GM12878 (cell line): ENCODE data around the gene MGAT4B. TPM values are rescaled to one million over a fixed set of nuclear protein-coding genes. Genes with fewer than 3 reads are reported as not detected.

Source experiments
- ATAC-seq: fragments of 200-7000 bp; cut with Tn5 transposase; 3 replicates; pipeline ENCODE4 v1.9.1; 2020; ENCODE audit warnings: mild to moderate bottlenecking, moderate library complexity
- BruUV-seq: library from RNA; stranded (reverse); fragments of 400-500 nt; replicated peaks from 2 replicates; lab custom pipeline; 2021; lab: Mats Ljungman, UMichigan
- CTCF ChIA-PET: fragments of 300-600 bp; sonication (Branson Sonifier 250); formaldehyde crosslinking; extraction: SDS; loops from one replicate; lab custom pipeline; 2021; ENCODE audit warnings: inconsistent platforms; lab: Yijun Ruan, JAX
- POLR2A ChIA-PET: fragments of 350-600 bp; formaldehyde crosslinking; extraction: SDS; loops from one replicate; lab custom pipeline; 2021; ENCODE audit warnings: inconsistent platforms; lab: Charles Lee
- RAD21 ChIA-PET: fragments of 300-600 bp; sonication (Branson Sonifier 250); formaldehyde crosslinking; loops from one replicate; lab custom pipeline; 2023; ENCODE audit warnings: antibody characterized with exemption; ENCODE audit not compliant: unreplicated experiment; lab: Charles Lee
- SMC1A ChIA-PET: fragments of 300-600 bp; sonication (Branson Sonifier 250); formaldehyde crosslinking; loops from one replicate; lab custom pipeline; 2023; ENCODE audit not compliant: unreplicated experiment, uncharacterized antibody; lab: Charles Lee
- DNase-seq: peaks from one replicate; pipeline ENCODE4 v3.0.0-alpha.2; 2011; ENCODE audit warnings: low read depth, low spot score
- FAIRE-seq: peaks from 3 replicates; lab custom pipeline; 2011; peaks lifted over from hg19 to GRCh38; lab: Jason Lieb, UNC
- H2AFZ ChIP-seq: 2 replicates; pipeline ENCODE4 v1.6.0; 2011; ENCODE audit warnings: low read depth, low read length, control low read depth; ENCODE audit not compliant: control insufficient read depth
- H3K27ac ChIP-seq: 2 replicates; pipeline ENCODE4 v1.5.1; 2011; ENCODE audit warnings: control low read depth; ENCODE audit not compliant: control insufficient read depth, insufficient read depth
- H3K27me3 ChIP-seq, 2 experiments: replicated peaks in 1 of 2; 2 replicates each; pipeline versions ENCODE4 v1.6.0 to v1.6.1; 2011; ENCODE audit warnings: low read length in 1 of 2; ENCODE audit not compliant: control insufficient read depth in 2 of 2, insufficient read depth in 2 of 2
- H3K36me3 ChIP-seq, 2 experiments: 2 replicates each; pipeline ENCODE4 v1.5.1; 2011; ENCODE audit warnings: low read length in 1 of 2; ENCODE audit not compliant: control insufficient read depth in 2 of 2, insufficient read depth in 2 of 2
- H3K4me1 ChIP-seq: 2 replicates; pipeline ENCODE4 v1.6.1; 2011; ENCODE audit warnings: mild to moderate bottlenecking, low read length, moderate library complexity, mixed read lengths; ENCODE audit not compliant: control insufficient read depth, insufficient read depth
- H3K4me2 ChIP-seq: 2 replicates; pipeline ENCODE4 v1.6.0; 2011; ENCODE audit warnings: control low read depth; ENCODE audit not compliant: control insufficient read depth, insufficient read depth
- H3K4me3 ChIP-seq: fragments of 200-600 bp; sonication (generic); 2 replicates; pipeline ENCODE4 v1.5.1; 2016
- H3K79me2 ChIP-seq: 2 replicates; pipeline ENCODE4 v1.6.0; 2011; ENCODE audit warnings: low read length; ENCODE audit not compliant: control insufficient read depth, insufficient read depth
- H3K9ac ChIP-seq: 2 replicates; pipeline ENCODE4 v1.8.0; 2011; ENCODE audit warnings: low read length, control low read depth, mixed read lengths; ENCODE audit not compliant: control insufficient read depth, insufficient read depth
- H3K9me3 ChIP-seq: replicated peaks from 3 replicates; pipeline ENCODE4 v1.5.1; 2011; ENCODE audit warnings: mild to moderate bottlenecking, low read length; ENCODE audit not compliant: control insufficient read depth, insufficient read depth
- H4K20me1 ChIP-seq: 2 replicates; pipeline ENCODE4 v1.6.0; 2011; ENCODE audit not compliant: control insufficient read depth, insufficient read depth
- ATF7 ChIP-seq: fragments of 450-650 bp; IDR thresholded peaks from 2 replicates; pipeline ENCODE4 v1.6.1; 2016; ENCODE audit warnings: low read depth, mild to moderate bottlenecking
- BCL11A ChIP-seq: IDR thresholded peaks from 2 replicates; pipeline ENCODE4 v1.6.1; 2011; ENCODE audit warnings: low read depth, low read length
- BRCA1 ChIP-seq: IDR thresholded peaks from 2 replicates; pipeline ENCODE4 v1.6.1; 2011; ENCODE audit warnings: low read depth, low read length, improper control_type of control experiment
- CBX5 ChIP-seq: sonication (generic); IDR thresholded peaks from 2 replicates; pipeline ENCODE4 v1.6.1; 2016; ENCODE audit warnings: low read depth, moderate library complexity, mild to moderate bottlenecking, inconsistent platforms
- CTCF ChIP-seq, 3 experiments: IDR thresholded peaks in 2 of 3; conservative IDR thresholded peaks in 1 of 3; 2 replicates each; pipeline ENCODE4 v1.5.1; 2011; ENCODE audit warnings: low read depth in 3 of 3, low read length in 3 of 3, mild to moderate bottlenecking in 3 of 3, control low read depth in 2 of 3, moderate library complexity in 2 of 3, inconsistent platforms in 1 of 3, mixed read lengths in 1 of 3; ENCODE audit not compliant: control insufficient read depth in 2 of 3, insufficient read depth in 1 of 3; ENCODE audit errors: extremely low read depth in 1 of 3
- FOS ChIP-seq: IDR thresholded peaks from 3 replicates; pipeline ENCODE4 v1.6.1; 2011; ENCODE audit warnings: borderline replicate concordance; ENCODE audit not compliant: insufficient read length; ENCODE audit errors: extremely low read depth
- GABPA ChIP-seq: IDR thresholded peaks from 2 replicates; pipeline ENCODE4 v1.6.1; 2014; ENCODE audit warnings: antibody characterized with exemption, low read depth, mild to moderate bottlenecking, inconsistent platforms
- GATAD2B ChIP-seq: fragments of 450-650 bp; conservative IDR thresholded peaks from 2 replicates; pipeline ENCODE4 v1.6.1; 2017; ENCODE audit warnings: low read depth, mild to moderate bottlenecking, moderate library complexity
- HDAC6 ChIP-seq: fragments of 200-600 bp; sonication (generic); IDR thresholded peaks from one replicate; pipeline ENCODE4 v1.8.0; 2017; ENCODE audit warnings: antibody characterized with exemption; ENCODE audit not compliant: unreplicated experiment
- NKRF ChIP-seq: fragments of 450-650 bp; conservative IDR thresholded peaks from 2 replicates; pipeline ENCODE4 v1.6.1; 2017; ENCODE audit warnings: mild to moderate bottlenecking, moderate library complexity
- NR2C2 ChIP-seq: IDR thresholded peaks from 2 replicates; pipeline ENCODE4 v1.6.1; 2011; ENCODE audit warnings: borderline replicate concordance, low read depth; ENCODE audit not compliant: control insufficient read depth, insufficient read length
- POLR2AphosphoS2 ChIP-seq: IDR thresholded peaks from 2 replicates; pipeline ENCODE4 v1.6.1; 2011; ENCODE audit warnings: low read depth, mild to moderate bottlenecking, low read length, improper control_type of control experiment, moderate library complexity
- RELA ChIP-seq: fragments of 450-650 bp; IDR thresholded peaks from 2 replicates; pipeline ENCODE4 v1.8.0; 2014; ENCODE audit warnings: borderline replicate concordance; ENCODE audit not compliant: partially characterized antibody
- SKIL ChIP-seq: fragments of 450-650 bp; IDR thresholded peaks from 2 replicates; pipeline ENCODE4 v1.6.1; 2017; ENCODE audit warnings: mild to moderate bottlenecking, low read depth, inconsistent platforms; ENCODE audit not compliant: poor library complexity, severe bottlenecking
- SRF ChIP-seq, 2 experiments: IDR thresholded peaks; 2 replicates each; pipeline ENCODE4 v1.6.1; 2011; ENCODE audit warnings: low read depth in 2 of 2, low read length in 2 of 2, mild to moderate bottlenecking in 1 of 2, moderate library complexity in 1 of 2
- STAT1 ChIP-seq: fragments of 450-650 bp; conservative IDR thresholded peaks from 2 replicates; pipeline ENCODE4 v1.6.1; 2014; ENCODE audit warnings: antibody characterized with exemption, mild to moderate bottlenecking
- WGBS: methylation state at CpG from one replicate; pipeline ENCODE4 v1.1.6; 2016; ENCODE audit warnings: low lambda C conversion rate; ENCODE audit not compliant: insufficient replicate concordance, insufficient coverage; ENCODE audit errors: missing lambda C conversion rate; 5-methylcytosine and 5-hydroxymethylcytosine counted together
- in situ Hi-C: fragments of 300-500 bp; cut with MboI; formaldehyde crosslinking; loops from 9 replicates; pipeline ENCODE4 v1.14.3; 2018; ENCODE audit warnings: mixed read lengths
- intact Hi-C: fragments of 100-400 bp; cut with micrococcal nuclease; formaldehyde crosslinking; loops from one replicate; pipeline ENCODE4 v1.14.2; 2022; ENCODE audit not compliant: unreplicated experiment
- polyA plus RNA-seq, 11 experiments: library from polyadenylated mRNA; depleted of rRNA in 4 of 11; unstranded in 6 of 11; stranded (reverse) in 5 of 11; fragments of >200 nt; fragmentation: Nextera tagmentation in 4 of 11; fragmentation: Illumina TruSeq in 1 of 11; extraction: Ambion mirVana in 4 of 11; extraction: Trizol in 1 of 11; gene quantifications; 1 replicate in 1 of 11; 2 replicates in 10 of 11; pipeline versions ENCODE4 v1.2.1 to v1.2.3, GENCODE V29; 2011 to 2016; ENCODE audit warnings: inconsistent platforms in 2 of 11, missing spikeins in 2 of 11, low read depth in 1 of 11
- total RNA-seq, 4 experiments: library from RNA; depleted of rRNA in 3 of 4; stranded (reverse); fragments of >200 nt in 3 of 4; fragmentation: Illumina TruSeq in 1 of 4; extraction: Trizol in 1 of 4; gene quantifications; 2 replicates each; pipeline versions ENCODE4 v1.2.1 to v1.2.3, GENCODE V29; 2013 to 2021

MGAT4B gene
- total and polyA plus RNA-seq, 10 of the 15 experiments (the other 5 are each of a cell fraction or from before 2014, with no cell fraction given) = 0.60 to 82.5 (median 34.4) TPM; not detected in 1

- FAIRE-seq (no peak), ATAC-seq (no peak), DNase-seq (no peak)
- TF ChIP-seq CTCF (IDR thresholded peaks at IDR 0.05 in 2 of 3, conservative IDR thresholded peaks at IDR 0.05 in 1 of 3; ENCODE audit: control insufficient read depth in 2 of 3, extremely low read depth in 1 of 3, insufficient read depth in 1 of 3, low read depth in 3 of 3, low read length in 3 of 3) (no peak), GABPA (no peak), SRF (IDR thresholded peaks at IDR 0.05; ENCODE audit: low read depth in 2 of 2, low read length in 2 of 2) (no peak), STAT1 (no peak), NKRF (no peak), FOS (no peak), HDAC6 (no peak), RELA (no peak), POLR2AphosphoS2 (no peak), NR2C2 (no peak), ATF7 (no peak), BCL11A (no peak), GATAD2B (no peak), SKIL (no peak), CBX5 (no peak), BRCA1 (no peak)
- H3K4me1 ChIP-seq = peaks cover 4% of the 10 kb centered on the region
- no peaks in the 10 kb centered on the region for H3K27me3 ChIP-seq
- peaks cover 12% of the 10 kb centered on the region for H3K79me2 ChIP-seq
- in situ Hi-C loops = no loop called here
- CTCF ChIA-PET = interaction anchor here (1.1 to 1.3 kb wide), 2 partner anchors 25 to 140 kb away, joined by 3 read pairs; no protein-coding TSS in a partner anchor
- no peak overlapping the region for H3K4me3 ChIP-seq
- H3K9me3 ChIP-seq = no peaks in the 10 kb centered on the region
- POLR2A ChIA-PET = interaction anchor here (0.6 to 1.1 kb wide), 4 partner anchors 27 to 222 kb away, joined by 3 to 14 read pairs (median 6); partner anchors contain the start of gene LTC4S
- H4K20me1 ChIP-seq = peaks cover 4% of the 10 kb centered on the region; the same call in 1 of the 2 replicates
- H3K36me3 ChIP-seq = peaks cover 20 to 27% of the 10 kb centered on the region in 2 experiments
- H3K27ac ChIP-seq = no peak overlapping the region
- no peak overlapping the region for H3K4me2 ChIP-seq
- H2AFZ ChIP-seq = no peak overlapping the region
- intact Hi-C loops = loop anchor here (10.0 kb wide), 1 partner anchor 208 kb away; no protein-coding TSS in a partner anchor
- no peak overlapping the region for H3K9ac ChIP-seq
- RAD21 ChIA-PET = no interaction called here
- SMC1A ChIA-PET = interaction anchor here (0.6 to 1.2 kb wide), 3 partner anchors 10 to 140 kb away, joined by 3 to 4 read pairs (median 3); no protein-coding TSS in a partner anchor
- no TSS peak for BruUV-seq
- 85% methylated on average over 12 of the region's 12 CpGs for WGBS
Observed at GRCh38 chr5:179766726-179767455, 39.8 kb downstream of the MGAT4B start.
